ENCODE data around the gene SCAMP2.

The SCAMP2 gene

DNA sequence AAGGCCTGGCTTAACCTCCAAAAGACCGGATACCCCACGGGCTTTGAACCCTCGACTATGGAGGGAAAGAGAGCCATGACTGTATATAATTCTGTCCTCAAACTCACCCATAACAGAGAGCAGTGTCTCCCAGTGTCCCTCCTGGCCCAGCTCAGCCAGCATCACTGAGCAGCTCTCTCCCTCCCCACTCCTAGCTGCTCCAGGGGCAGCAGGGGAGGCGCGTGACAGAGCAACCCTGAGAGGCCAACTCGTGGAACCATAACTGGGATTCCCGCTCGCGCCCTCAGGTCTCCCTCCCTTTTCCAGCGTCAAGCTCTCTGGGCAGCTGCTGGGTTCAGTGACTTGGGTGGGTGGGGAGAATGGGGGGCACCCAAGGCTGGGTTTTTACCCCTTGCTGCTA lies 47.3 kb downstream of the SCAMP2 start:
- Histone ChIP-seq H3K9me3 (ENCODE audit: control insufficient read depth in 1 of 2, low read length in 2 of 2) (no peaks in the 10 kb centered on the region), H3K4me3 (ENCODE audit: low read depth in 1 of 2, low read length in 2 of 2) (no peak overlapping the region), H3K4me1 (ENCODE audit: control insufficient read depth in 1 of 2, insufficient read depth in 2 of 2, low read length in 2 of 2) (peaks cover 0 to 1% of the 10 kb centered on the region in 2 donors), H3K27me3 (ENCODE audit: control insufficient read depth in 1 of 2, insufficient read depth in 2 of 2, low read length in 2 of 2) (peaks cover 13 to 28% of the 10 kb centered on the region in 2 donors), H3K27ac (ENCODE audit: low read depth, low read length) (no peak overlapping the region), H3K36me3 (ENCODE audit: control insufficient read depth in 1 of 2, insufficient read depth in 2 of 2, low read length in 2 of 2) (no peaks in the 10 kb centered on the region), H3K9ac (ENCODE audit: low read depth in 1 of 2, low read length in 2 of 2) (no peak overlapping the region)

DNA sequence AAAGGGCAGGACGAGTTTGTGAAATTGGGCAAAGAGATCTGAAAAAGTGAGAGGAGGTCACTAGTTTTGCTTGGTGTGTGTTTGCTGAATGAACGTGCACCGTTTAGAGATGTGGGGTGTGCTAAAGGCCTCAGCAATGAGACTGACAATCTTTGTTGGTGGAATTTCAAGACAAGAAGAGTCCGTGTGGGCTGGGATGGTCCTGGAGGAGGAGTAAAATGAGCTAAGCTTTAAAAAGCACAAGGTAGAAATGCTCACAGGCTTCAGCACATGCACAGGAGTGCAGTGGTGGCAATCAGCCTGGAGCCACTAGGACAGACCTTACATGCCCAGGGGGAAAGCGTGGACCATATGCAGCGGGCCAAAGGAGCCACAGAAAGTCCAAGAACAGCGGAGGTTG lies 48.2 kb downstream of the SCAMP2 start:
- no peak overlapping the region for H3K27ac ChIP-seq (ENCODE audit: low read depth, low read length)
- no peak overlapping the region for H3K9ac ChIP-seq (ENCODE audit: low read depth in 1 of 2, low read length in 2 of 2)
- no peaks in the 10 kb centered on the region for H3K9me3 ChIP-seq (ENCODE audit: control insufficient read depth in 1 of 2, low read length in 2 of 2)
- no peaks in the 10 kb centered on the region for H3K4me1 ChIP-seq (ENCODE audit: control insufficient read depth in 1 of 2, insufficient read depth in 2 of 2, low read length in 2 of 2)
- no peak overlapping the region for H3K4me3 ChIP-seq (ENCODE audit: low read depth in 1 of 2, low read length in 2 of 2)
- H3K27me3 ChIP-seq (ENCODE audit: control insufficient read depth in 1 of 2, insufficient read depth in 2 of 2, low read length in 2 of 2) = peaks cover 13 to 28% of the 10 kb centered on the region in 2 donors
- no peaks in the 10 kb centered on the region for H3K36me3 ChIP-seq (ENCODE audit: control insufficient read depth in 1 of 2, insufficient read depth in 2 of 2, low read length in 2 of 2)

GRCh38 chr15:74823324-74823723 lies 49.8 kb downstream of the SCAMP2 start:
- no peak overlapping the region for H3K9ac ChIP-seq (ENCODE audit: low read depth in 1 of 2, low read length in 2 of 2)
- H3K36me3 ChIP-seq (ENCODE audit: control insufficient read depth in 1 of 2, insufficient read depth in 2 of 2, low read length in 2 of 2) = no peaks in the 10 kb centered on the region
- peaks cover 13 to 24% of the 10 kb centered on the region in 2 donors for H3K27me3 ChIP-seq (ENCODE audit: control insufficient read depth in 1 of 2, insufficient read depth in 2 of 2, low read length in 2 of 2)
- no peak overlapping the region for H3K4me3 ChIP-seq (ENCODE audit: low read depth in 1 of 2, low read length in 2 of 2)
- peaks cover 8 to 9% of the 10 kb centered on the region in 2 donors for H3K4me1 ChIP-seq (ENCODE audit: control insufficient read depth in 1 of 2, insufficient read depth in 2 of 2, low read length in 2 of 2)
- no peaks in the 10 kb centered on the region for H3K9me3 ChIP-seq (ENCODE audit: control insufficient read depth in 1 of 2, low read length in 2 of 2)
- no peak overlapping the region for H3K27ac ChIP-seq (ENCODE audit: low read depth, low read length)

GRCh38 chr15:74822233-74822632 lies 50.9 kb downstream of the SCAMP2 start:
- Histone ChIP-seq H3K9me3 (ENCODE audit: control insufficient read depth in 1 of 2, low read length in 2 of 2) (no peaks in the 10 kb centered on the region), H3K4me1 (ENCODE audit: control insufficient read depth in 1 of 2, insufficient read depth in 2 of 2, low read length in 2 of 2) (peaks cover 14 to 16% of the 10 kb centered on the region in 2 donors), H3K27me3 (ENCODE audit: control insufficient read depth in 1 of 2, insufficient read depth in 2 of 2, low read length in 2 of 2) (peaks cover 6 to 15% of the 10 kb centered on the region in 2 donors), H3K36me3 (ENCODE audit: control insufficient read depth in 1 of 2, insufficient read depth in 2 of 2, low read length in 2 of 2) (no peaks in the 10 kb centered on the region), H3K4me3 (ENCODE audit: low read depth in 1 of 2, low read length in 2 of 2) (no peak overlapping the region), H3K9ac (ENCODE audit: low read depth in 1 of 2, low read length in 2 of 2) (no peak overlapping the region), H3K27ac (ENCODE audit: low read depth, low read length) (no peak overlapping the region)

GRCh38 chr15:74821790-74822158 lies 51.4 kb downstream of the SCAMP2 start:
- Histone ChIP-seq H3K4me1 (ENCODE audit: control insufficient read depth in 1 of 2, insufficient read depth in 2 of 2, low read length in 2 of 2) (peaks cover 19 to 20% of the 10 kb centered on the region in 2 donors), H3K27me3 (ENCODE audit: control insufficient read depth in 1 of 2, insufficient read depth in 2 of 2, low read length in 2 of 2) (peaks cover 1 to 10% of the 10 kb centered on the region in 2 donors), H3K9me3 (ENCODE audit: control insufficient read depth in 1 of 2, low read length in 2 of 2) (no peaks in the 10 kb centered on the region), H3K27ac (ENCODE audit: low read depth, low read length) (no peak overlapping the region), H3K4me3 (ENCODE audit: low read depth in 1 of 2, low read length in 2 of 2) (no peak overlapping the region), H3K9ac (ENCODE audit: low read depth in 1 of 2, low read length in 2 of 2) (no peak overlapping the region), H3K36me3 (ENCODE audit: control insufficient read depth in 1 of 2, insufficient read depth in 2 of 2, low read length in 2 of 2) (no peaks in the 10 kb centered on the region)

DNA sequence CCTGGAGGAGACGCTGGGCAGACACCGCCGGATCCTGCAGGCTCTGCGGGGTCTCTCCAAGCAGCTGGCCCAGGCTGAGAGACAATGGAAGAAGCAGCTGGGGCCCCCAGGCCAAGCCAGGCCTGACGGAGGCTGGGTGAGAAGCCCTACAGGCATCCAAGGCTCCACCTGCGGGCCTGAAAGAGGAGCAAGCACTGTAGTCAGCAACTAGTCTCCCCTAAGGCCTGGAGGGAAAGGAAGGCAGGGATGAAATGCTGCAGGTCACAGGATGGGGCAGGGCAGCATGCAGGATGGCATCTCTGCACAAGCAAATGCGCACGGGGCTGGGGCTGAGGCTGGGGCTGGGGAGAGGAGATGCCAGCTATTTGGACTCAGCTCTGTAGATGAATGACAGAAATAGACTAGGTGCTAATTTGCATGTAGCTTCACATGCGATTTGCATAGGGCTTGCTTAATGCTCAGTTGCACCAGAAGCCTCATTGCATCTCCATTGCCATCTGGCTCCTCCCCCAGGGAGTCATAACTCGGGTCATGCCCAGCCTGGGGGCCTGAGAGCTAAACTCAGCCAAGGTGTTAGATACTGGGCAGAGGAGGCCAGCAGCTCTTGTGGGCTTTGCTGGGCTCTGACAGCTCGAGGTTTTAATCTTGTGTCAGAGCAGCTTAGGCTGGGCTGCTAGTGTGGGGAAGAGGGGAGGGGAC lies 51.9 kb downstream of the SCAMP2 start:
- Histone ChIP-seq H3K9me3 (ENCODE audit: control insufficient read depth in 1 of 2, low read length in 2 of 2) (no peaks in the 10 kb centered on the region), H3K36me3 (ENCODE audit: control insufficient read depth in 1 of 2, insufficient read depth in 2 of 2, low read length in 2 of 2) (no peaks in the 10 kb centered on the region), H3K9ac (ENCODE audit: low read depth in 1 of 2, low read length in 2 of 2) (no peak overlapping the region), H3K27ac (ENCODE audit: low read depth, low read length) (no peak overlapping the region), H3K27me3 (ENCODE audit: control insufficient read depth in 1 of 2, insufficient read depth in 2 of 2, low read length in 2 of 2) (peaks cover 0 to 8% of the 10 kb centered on the region in 2 donors), H3K4me3 (ENCODE audit: low read depth in 1 of 2, low read length in 2 of 2) (no peak overlapping the region), H3K4me1 (ENCODE audit: control insufficient read depth in 1 of 2, insufficient read depth in 2 of 2, low read length in 2 of 2) (peaks cover 20 to 22% of the 10 kb centered on the region in 2 donors)

DNA sequence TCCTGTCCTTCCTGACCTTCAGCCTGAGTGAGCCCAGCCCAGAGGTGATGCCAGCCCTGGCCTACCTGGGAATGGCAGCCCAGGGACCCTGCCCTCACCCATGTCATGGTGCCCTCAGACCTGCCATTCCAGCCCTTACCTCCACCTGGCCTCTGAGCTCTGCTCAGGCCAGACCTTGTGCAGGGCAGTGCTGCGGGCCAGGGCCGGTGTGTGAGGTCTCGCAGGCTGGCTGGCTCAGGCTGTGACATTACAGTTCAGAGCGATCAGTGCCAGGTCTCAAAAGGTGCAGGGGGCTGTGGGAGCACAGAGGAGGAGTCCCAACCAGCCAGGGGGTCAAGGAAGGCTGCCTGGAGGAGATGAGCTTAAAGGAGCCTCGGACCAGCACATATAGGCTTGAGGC lies 53.1 kb downstream of the SCAMP2 start:
- Histone ChIP-seq H3K27ac (ENCODE audit: low read depth, low read length) (no peak overlapping the region), H3K9me3 (ENCODE audit: control insufficient read depth in 1 of 2, low read length in 2 of 2) (no peaks in the 10 kb centered on the region), H3K4me1 (ENCODE audit: control insufficient read depth in 1 of 2, insufficient read depth in 2 of 2, low read length in 2 of 2) (peaks cover 25 to 28% of the 10 kb centered on the region in 2 donors), H3K36me3 (ENCODE audit: control insufficient read depth in 1 of 2, insufficient read depth in 2 of 2, low read length in 2 of 2) (no peaks in the 10 kb centered on the region), H3K27me3 (ENCODE audit: control insufficient read depth in 1 of 2, insufficient read depth in 2 of 2, low read length in 2 of 2) (no peaks in the 10 kb centered on the region), H3K9ac (ENCODE audit: low read depth in 1 of 2, low read length in 2 of 2) (no peak overlapping the region), H3K4me3 (ENCODE audit: low read depth in 1 of 2, low read length in 2 of 2) (no peak overlapping the region)

DNA sequence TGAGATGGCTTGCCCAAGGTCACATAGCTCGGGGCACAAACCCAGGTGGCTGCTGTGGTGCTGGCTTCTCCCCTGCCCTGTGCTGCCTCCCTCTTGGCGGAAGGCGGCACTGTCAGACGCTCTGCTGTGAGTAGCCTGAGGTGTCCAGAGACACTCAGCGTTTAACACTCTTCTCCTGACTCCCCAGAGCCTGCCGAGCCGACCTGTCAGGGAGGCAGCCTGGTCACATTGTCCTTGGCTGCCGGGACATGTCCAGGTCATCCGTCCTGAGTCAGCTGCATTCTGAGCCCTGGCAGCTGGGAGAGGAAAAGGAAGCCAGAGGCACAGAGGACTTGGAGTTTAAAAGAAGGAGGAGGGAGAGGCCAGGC lies 55.8 kb downstream of the SCAMP2 start:
- H3K9ac ChIP-seq (ENCODE audit: low read depth in 1 of 2, low read length in 2 of 2) = peak overlapping the region in 1 of 2 donors; percentile 7
- H3K4me3 ChIP-seq (ENCODE audit: low read depth in 1 of 2, low read length in 2 of 2) = no peak overlapping the region
- H3K27ac ChIP-seq (ENCODE audit: low read depth, low read length) = no peak overlapping the region
- no peaks in the 10 kb centered on the region for H3K36me3 ChIP-seq (ENCODE audit: control insufficient read depth in 1 of 2, insufficient read depth in 2 of 2, low read length in 2 of 2)
- H3K4me1 ChIP-seq (ENCODE audit: control insufficient read depth in 1 of 2, insufficient read depth in 2 of 2, low read length in 2 of 2) = peaks cover 30 to 34% of the 10 kb centered on the region in 2 donors
- no peaks in the 10 kb centered on the region for H3K9me3 ChIP-seq (ENCODE audit: control insufficient read depth in 1 of 2, low read length in 2 of 2)
- no peaks in the 10 kb centered on the region for H3K27me3 ChIP-seq (ENCODE audit: control insufficient read depth in 1 of 2, insufficient read depth in 2 of 2, low read length in 2 of 2)

DNA sequence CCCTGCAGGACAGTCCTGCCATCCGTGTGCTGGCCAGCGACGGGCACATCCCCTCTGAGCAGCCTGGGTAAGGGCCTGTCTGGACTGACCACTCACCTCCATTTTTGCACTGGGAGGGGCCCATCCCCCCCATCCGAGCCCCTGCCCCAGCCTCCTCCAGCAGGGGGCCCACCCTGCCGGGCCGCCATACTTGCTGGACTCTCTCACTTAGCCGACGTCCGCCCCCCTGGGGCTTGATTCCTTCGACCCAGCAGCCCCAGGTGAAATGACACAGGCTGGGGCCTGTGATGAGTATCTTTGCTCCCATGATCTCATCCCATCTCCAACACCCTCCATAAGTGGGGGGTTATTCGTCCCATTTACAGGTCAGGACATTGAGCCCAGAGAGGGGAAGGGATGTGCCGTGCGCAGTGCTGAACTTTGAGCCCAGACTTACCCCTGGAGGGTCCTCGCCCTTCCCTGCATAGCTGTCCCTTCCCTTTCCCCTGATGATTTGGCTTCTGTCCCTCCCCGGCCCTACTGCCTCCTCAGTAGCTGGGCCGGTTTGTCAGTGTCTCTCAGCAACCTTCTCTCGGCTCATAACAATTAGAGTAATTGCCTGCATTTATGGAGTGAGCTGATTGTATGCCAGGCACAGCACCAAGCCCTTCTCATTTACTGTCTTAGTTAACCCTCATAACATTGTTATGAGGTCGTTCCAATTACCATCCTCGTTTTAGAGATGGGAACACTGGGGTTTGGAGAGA lies 56.4 kb downstream of the SCAMP2 start:
- Histone ChIP-seq H3K4me3 (ENCODE audit: low read depth in 1 of 2, low read length in 2 of 2) (no peak overlapping the region), H3K9ac (ENCODE audit: low read depth in 1 of 2, low read length in 2 of 2) (peak overlapping the region; percentile 1 to 7), H3K27ac (ENCODE audit: low read depth, low read length) (no peak overlapping the region), H3K36me3 (ENCODE audit: control insufficient read depth in 1 of 2, insufficient read depth in 2 of 2, low read length in 2 of 2) (no peaks in the 10 kb centered on the region), H3K4me1 (ENCODE audit: control insufficient read depth in 1 of 2, insufficient read depth in 2 of 2, low read length in 2 of 2) (peaks cover 30 to 34% of the 10 kb centered on the region in 2 donors), H3K9me3 (ENCODE audit: control insufficient read depth in 1 of 2, low read length in 2 of 2) (no peaks in the 10 kb centered on the region), H3K27me3 (ENCODE audit: control insufficient read depth in 1 of 2, insufficient read depth in 2 of 2, low read length in 2 of 2) (no peaks in the 10 kb centered on the region)

- Histone ChIP-seq H3K9ac (ENCODE audit: low read depth in 1 of 2, low read length in 2 of 2) (no peak overlapping the region), H3K9me3 (ENCODE audit: control insufficient read depth in 1 of 2, low read length in 2 of 2) (no peaks in the 10 kb centered on the region), H3K27me3 (ENCODE audit: control insufficient read depth in 1 of 2, insufficient read depth in 2 of 2, low read length in 2 of 2) (no peaks in the 10 kb centered on the region), H3K4me3 (ENCODE audit: low read depth in 1 of 2, low read length in 2 of 2) (no peak overlapping the region), H3K36me3 (ENCODE audit: control insufficient read depth in 1 of 2, insufficient read depth in 2 of 2, low read length in 2 of 2) (no peaks in the 10 kb centered on the region), H3K4me1 (ENCODE audit: control insufficient read depth in 1 of 2, insufficient read depth in 2 of 2, low read length in 2 of 2) (peaks cover 30 to 34% of the 10 kb centered on the region in 2 donors), H3K27ac (ENCODE audit: low read depth, low read length) (no peak overlapping the region)
Observed at GRCh38 chr15:74815961-74816360, 57.2 kb downstream of the SCAMP2 start.

All from duodenal mucosa (tissue), 2 donors.